GM18505 (cell line): Measurements from ENCODE around the gene RASGEF1B.

Experiments
- ATAC-seq: cut with Tn5 transposase; IDR thresholded peaks from one replicate; pipeline ENCODE4 v1.9.1; 2021; ENCODE audit not compliant: unreplicated experiment
- POLR2A ChIP-seq: IDR thresholded peaks from 4 replicates; pipeline ENCODE4 v1.6.1; 2011; ENCODE audit warnings: borderline replicate concordance; ENCODE audit not compliant: insufficient read depth, insufficient read length; ENCODE audit errors: extremely low read depth

The RASGEF1B gene

DNA sequence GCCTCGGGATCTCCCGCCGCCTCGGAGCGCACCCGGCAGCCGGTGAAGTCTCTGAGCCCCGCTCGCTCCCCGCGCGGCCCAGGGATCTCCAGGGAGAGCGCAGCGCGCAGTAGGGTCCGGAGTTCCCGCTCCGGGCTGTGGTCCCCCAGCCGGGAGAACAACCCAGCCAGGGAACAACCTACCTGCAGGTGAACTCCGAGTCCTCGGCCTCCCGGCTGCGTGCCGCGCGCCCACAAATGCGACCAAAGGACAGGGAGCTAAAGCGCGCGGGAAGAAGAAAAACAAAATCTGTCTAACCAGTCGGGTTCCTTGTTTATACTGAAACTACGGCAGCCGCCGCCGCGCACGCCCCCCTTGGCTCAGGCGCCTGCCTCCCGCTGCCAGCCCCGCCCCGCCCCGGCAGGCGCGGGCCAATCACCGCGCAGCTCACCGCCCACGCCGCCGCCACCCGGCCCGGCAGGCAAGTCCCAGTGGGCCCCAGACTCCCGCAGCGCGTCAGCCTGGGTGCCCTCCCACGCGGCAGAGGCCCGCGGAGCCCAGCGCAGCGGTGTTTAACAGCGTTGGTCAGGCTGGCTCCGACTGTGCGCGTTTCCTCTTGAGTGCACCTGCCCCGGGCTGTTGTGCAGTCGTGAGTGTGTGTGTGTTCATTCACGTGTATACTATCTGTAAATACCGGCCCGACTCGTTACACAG lies at the start of gene RASGEF1B:
TSS of gene RASGEF1B (minus strand) at position 320 of the 693 bp plus-strand sequence. CDS start 12,399 bp downstream, outside the sequence.
- TF ChIP-seq POLR2A: no peak
- peak; percentile 97 for ATAC-seq

DNA sequence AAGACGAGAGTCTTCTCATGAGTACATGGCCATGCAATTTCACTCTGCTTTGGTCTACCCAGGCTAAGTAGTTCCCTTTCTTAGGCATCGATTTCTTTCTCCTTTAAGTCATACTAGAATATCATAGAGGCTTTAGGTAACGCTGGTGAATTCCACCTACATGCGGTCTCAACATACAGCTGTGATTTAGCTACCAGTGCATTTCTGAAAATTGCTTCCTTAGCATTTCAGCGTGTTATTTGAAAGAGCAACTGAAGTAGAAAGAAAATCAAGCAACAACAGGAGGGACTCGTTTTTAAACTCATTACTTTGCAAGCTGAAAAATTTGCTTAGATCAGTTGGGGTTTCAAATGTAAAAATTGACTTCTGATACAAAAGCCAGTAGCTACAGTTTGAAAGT lies 48.1 kb upstream of the RASGEF1B start:
- ATAC-seq: no peak
- no peak for TF ChIP-seq POLR2A

DNA sequence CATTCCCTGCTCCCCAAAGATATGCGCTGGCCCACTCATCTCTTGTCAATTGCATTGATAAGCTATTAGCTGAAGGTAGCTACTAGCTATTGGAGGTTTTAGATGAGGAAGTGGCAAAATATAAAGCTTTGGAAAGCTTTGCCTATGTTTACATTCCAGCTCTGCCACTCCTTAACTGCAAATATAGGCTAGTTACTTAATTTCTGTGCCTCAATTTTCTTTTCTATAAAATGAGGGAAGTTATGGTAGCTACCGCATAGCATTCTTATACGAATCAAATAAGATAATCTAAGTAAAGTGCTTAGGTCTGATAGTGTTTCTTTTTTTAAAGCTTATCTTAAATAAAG lies 47.7 kb upstream of the RASGEF1B start:
- ATAC-seq: no peak
- no peak for TF ChIP-seq POLR2A

DNA sequence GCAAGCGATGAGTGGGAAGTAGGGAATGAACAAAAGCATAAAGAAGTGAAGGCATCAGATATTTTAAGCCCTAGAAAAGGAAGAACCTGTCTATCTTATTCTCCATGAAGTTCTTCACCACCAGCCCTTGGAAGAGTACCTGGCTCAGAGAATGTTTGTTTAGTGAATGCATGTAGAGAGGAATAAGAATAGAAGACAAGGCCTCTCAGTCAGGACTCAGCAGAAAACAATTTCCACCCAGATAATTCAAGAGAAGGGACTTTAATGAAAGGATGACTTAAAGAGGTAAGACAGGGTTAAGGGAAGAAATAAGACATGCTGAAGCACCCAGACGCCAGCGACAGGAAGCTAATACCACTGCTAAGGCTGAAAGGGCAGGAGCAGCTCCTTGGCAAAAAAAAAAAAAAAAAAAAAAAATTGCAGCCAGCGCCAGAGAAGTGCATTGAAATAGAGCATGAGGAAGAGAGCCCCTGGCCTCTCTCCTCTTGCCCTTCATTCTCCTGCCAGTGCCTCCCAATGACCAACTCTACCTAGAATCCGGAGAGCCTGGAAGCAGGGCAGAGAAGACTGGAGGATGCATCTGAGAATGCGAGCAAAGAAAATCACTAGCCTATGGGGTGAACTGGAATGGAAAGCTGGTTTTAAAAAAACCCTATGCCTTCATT lies 47.2 kb upstream of the RASGEF1B start:
- no peak for ATAC-seq
- no peak for TF ChIP-seq POLR2A

DNA sequence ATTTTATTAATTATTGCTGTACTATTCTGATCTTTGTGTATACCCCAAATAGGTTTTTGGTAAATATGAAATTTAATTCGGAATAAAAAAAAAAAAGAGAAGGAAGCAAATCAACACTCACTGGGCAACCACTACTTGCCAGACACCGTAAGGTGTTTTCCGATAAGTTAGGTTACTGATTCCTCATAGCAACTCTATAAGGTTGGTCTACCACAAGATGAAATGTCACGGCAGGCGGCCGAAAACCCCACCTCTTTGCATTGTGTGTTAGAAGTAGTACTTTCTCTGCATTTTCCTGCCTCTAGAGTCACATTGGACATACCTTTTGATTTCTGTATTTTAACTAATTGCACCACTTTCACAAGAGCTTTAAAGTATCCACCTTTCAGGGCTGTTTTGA lies 44.5 kb upstream of the RASGEF1B start:
- ATAC-seq: no peak
- no peak for TF ChIP-seq POLR2A

DNA sequence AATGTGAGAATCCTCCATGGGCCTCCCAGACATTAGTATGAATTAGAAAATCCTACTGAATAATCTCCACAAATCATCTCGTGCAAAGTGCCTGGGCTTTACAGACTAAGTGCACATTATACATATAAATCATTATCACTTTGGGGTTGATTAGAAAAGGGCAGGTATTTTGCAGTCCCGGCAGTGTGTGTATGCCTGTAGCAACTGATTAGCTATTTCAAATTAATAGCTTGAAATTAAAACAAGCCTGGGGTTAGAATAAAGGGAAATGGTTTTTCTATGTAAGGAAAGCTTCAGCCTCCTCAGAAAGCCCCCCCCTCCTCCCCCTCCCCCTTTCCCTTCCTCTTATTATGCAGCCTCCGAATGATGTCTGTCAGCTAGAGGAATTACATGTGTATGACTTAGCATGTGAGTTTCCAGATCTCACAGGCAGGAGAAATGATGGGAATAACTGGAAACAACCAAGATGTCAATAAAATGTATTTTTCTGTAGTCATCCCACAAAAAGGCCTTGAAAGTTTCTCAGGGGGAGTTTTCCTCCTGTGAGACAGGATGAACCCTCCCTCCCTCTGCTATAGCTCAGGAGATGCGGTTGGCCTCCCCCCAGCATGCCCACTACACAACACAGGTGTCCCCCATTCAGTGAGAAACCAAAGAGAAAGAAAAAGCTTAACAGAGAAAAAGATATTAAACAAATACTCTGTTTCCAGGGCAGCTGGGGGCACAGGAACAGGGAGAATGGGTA lies 41.2 kb upstream of the RASGEF1B start:
- ATAC-seq: no peak
- no peak for TF ChIP-seq POLR2A

DNA sequence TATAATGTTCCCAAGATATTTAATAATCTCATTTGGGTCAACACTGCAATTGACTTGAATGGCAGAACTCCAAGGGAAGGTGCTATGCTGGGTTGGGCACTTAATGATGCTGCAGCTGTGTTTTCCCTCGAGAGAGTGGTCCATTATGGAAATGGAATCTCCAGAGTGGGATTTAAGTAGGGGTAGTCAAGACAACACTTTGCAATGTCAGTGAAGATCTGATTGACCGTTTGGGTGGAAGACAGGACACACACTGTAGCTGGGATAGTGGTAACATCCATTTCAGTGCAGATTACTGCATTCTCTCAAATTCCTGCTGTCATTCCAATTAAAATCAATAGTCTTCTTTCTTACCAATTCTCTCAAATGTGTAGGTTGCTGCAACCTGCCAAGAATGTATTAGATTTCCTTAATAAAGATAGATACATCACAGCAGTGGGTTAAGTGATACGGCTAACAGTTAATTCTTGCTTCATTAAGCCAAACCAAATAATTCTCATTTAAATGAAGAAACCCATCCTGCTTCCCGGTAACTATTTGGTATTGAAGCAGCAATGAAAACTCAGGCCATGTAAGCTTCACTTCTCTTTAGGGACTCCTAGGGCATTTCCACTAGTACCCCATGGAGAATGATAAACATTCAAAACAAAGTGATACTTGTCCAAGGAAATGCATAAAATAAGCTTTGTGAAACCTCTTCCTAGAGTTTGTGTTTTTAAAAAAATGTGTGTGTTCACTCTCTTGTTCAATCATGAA lies 40.5 kb upstream of the RASGEF1B start:
- no peak for TF ChIP-seq POLR2A
- ATAC-seq: no peak

DNA sequence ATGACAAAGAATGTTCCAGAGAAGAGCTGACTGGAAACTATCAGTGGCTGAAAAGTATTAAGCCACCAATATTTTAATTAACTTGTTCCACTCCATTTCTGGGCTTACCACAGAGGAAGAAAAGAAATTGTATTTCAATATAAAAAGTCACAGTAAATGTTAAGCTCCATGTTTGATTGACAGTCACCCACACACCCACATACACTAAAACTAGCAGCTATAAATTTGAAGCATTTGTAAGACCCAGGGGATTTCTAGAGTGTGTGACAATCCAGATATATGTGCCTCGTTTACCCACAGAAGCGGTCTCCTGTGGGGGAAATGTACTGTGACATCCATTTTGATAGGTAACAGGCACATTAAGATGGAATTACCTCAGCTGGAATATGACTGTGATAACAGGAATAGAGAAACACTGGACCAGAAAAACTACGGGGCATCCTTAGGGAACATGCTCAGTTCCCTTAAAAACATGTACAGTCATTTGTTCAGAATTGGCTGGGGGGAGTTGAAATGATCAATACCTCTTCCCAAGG lies 39.0 kb upstream of the RASGEF1B start:
- no peak for ATAC-seq
- TF ChIP-seq POLR2A: no peak

DNA sequence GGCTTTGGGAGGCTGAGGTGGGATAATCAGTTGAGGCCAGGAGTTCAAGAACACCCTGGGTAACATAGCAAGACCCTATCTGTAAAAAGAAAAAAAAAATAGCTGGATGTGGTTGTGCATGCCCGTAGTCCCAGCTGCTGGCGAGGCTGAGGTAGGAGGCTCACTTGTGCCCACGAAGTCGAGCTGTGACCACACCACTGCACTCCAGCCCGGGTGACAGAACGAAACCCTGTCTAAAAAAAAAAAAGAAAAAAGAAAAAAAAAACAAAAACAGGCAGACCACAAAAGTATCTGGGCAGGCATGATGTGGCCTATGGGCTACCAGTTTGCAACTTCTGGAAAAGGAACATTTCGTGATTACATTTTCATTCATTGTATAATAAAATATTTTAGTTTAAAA lies 38.1 kb upstream of the RASGEF1B start:
- ATAC-seq: no peak

DNA sequence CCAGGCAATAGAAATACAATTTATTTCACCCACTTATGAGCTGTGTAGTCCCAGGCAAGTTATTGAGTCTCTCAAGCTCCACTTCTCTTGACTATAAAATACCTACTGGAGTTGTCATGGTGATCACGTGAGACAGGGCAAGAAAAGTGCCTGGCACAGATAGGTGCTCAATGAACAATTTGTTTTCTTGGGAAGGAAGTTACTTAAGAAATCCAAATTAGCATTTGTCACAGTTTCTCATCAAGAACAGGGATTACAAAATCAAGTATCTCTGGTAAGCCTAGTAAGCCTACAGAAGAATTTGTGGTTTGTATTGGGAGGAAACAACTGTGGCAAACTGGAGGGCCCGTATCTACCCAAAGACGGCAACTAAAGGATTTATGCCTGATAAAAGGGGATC lies 37.5 kb upstream of the RASGEF1B start:
- TF ChIP-seq POLR2A: no peak
- no peak for ATAC-seq

More for the DNA sequence above, 38.1 kb upstream of the RASGEF1B start:
- TF ChIP-seq POLR2A: no peak

DNA sequence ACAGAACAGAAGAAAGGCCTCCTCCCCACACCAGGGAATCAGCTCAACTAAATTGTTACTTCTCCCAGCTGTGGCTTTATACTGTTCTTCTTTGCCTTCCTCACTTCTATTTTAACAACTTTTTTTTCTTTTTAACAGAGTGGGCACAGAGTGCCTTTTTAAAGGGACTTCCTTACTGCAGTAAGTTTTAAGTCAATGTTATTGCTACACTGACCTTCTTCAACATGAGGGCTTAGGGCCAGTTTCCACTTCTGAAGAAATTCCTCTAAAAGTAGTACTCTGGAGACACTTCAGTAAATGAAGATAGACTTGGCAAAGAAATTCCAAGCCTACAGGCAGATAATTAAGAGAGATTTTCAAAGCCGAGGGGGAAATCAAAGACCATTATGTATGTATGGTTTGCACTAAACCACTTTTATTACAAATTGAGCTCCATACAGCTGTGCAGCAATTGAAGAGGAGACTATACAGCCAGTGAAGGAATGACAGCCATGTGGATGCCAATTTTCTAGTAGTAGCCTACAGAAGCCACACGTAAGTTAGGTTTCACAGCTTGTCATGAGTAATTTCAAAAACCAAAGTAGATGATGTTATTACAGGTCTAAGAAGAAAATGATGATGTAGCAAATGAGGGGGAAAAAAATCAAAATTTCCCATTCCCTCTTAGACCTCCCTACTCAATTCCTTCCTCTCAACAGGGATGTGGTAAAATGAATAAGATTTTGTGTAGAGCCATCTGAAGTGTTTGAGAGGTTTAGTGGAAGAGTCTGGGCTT lies 36.9 kb upstream of the RASGEF1B start:
- no peak for TF ChIP-seq POLR2A
- no peak for ATAC-seq

DNA sequence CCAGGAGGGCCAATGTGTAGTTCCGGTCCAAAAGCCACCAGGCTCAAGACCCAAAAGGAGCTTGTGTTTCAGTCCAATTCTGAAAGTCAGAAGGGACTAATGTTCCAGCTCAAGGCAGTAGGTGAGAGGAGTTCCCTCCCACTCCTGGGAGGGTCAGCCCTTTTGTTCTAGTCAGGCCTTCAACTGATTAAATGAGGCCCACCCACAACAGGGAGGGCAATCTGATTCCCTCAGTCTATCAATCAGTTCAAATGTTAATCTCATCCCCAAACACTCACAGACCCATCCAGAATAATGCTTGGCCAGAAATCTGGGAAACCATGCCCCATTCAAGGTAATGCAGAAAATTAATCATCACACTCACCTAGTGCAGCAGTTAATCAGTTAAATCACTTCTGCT lies 35.8 kb upstream of the RASGEF1B start:
- no peak for ATAC-seq
- no peak for TF ChIP-seq POLR2A
